GM19099 (cell line): Measurements from ENCODE around the gene DNAJC28.

Experiments used
- POLR2A ChIP-seq: IDR thresholded peaks from 3 replicates; pipeline ENCODE4 v1.6.1; 2011; ENCODE audit warnings: low read depth; ENCODE audit not compliant: insufficient read length; ENCODE audit errors: extremely low read depth

DNAJC28 gene

GRCh38 chr21:33491373-33492102 lies at the start of gene DNAJC28:
Gene DNAJC28, minus strand, starts transcription at chr21:33491716. Its CDS starts 2,323 bp downstream, at chr21:33489393.
- peak; percentile 55 for TF ChIP-seq POLR2A

- TF ChIP-seq POLR2A = no peak
Observed at GRCh38 chr21:33541105-33541711, 49.7 kb upstream of the DNAJC28 start.

GRCh38 chr21:33540711-33541104 lies 49.2 kb upstream of the DNAJC28 start:
- TF ChIP-seq POLR2A = no peak

GRCh38 chr21:33539616-33540015 lies 48.1 kb upstream of the DNAJC28 start:
- TF ChIP-seq POLR2A = no peak

GRCh38 chr21:33537212-33537611 lies 45.7 kb upstream of the DNAJC28 start:
- TF ChIP-seq POLR2A = no peak

- no peak for TF ChIP-seq POLR2A
Observed at GRCh38 chr21:33531007-33531406, 39.5 kb upstream of the DNAJC28 start.

GRCh38 chr21:33522953-33523349 lies 31.4 kb upstream of the DNAJC28 start:
- no peak for TF ChIP-seq POLR2A

- TF ChIP-seq POLR2A = no peak
Observed at GRCh38 chr21:33522297-33522952, 30.9 kb upstream of the DNAJC28 start.

- no peak for TF ChIP-seq POLR2A
Observed at GRCh38 chr21:33518899-33519298, 27.4 kb upstream of the DNAJC28 start.

- no peak for TF ChIP-seq POLR2A
Observed at GRCh38 chr21:33514229-33514628, 22.7 kb upstream of the DNAJC28 start.

- TF ChIP-seq POLR2A = no peak
Observed at GRCh38 chr21:33512481-33512880, 21.0 kb upstream of the DNAJC28 start.

- no peak for TF ChIP-seq POLR2A
Observed at GRCh38 chr21:33511639-33512038, 20.1 kb upstream of the DNAJC28 start.

GRCh38 chr21:33510826-33511225 lies 19.3 kb upstream of the DNAJC28 start:
- no peak for TF ChIP-seq POLR2A

GRCh38 chr21:33505833-33506232 lies 14.3 kb upstream of the DNAJC28 start:
- no peak for TF ChIP-seq POLR2A

- TF ChIP-seq POLR2A = no peak
Observed at GRCh38 chr21:33496345-33496744, 4.8 kb upstream of the DNAJC28 start.

GRCh38 chr21:33495743-33496142 lies 4.2 kb upstream of the DNAJC28 start:
- no peak for TF ChIP-seq POLR2A
